ENCODE measurements around the gene SCIN. TPM values are rescaled to one million over a fixed set of nuclear protein-coding genes. Genes with fewer than 3 reads are reported as not detected.

SCIN gene
- total RNA-seq, 1 experiment from 2014 or later = 0.22 TPM

- no peaks in the 10 kb centered on the region for H3K9me2 ChIP-seq (ENCODE audit: insufficient read depth)
- H3K9me3 ChIP-seq (ENCODE audit: control insufficient read depth in 1 of 2, insufficient read depth in 1 of 2, low read depth in 1 of 2, low read length in 2 of 2) = no peaks in the 10 kb centered on the region
- no peaks in the 10 kb centered on the region for H3K27me3 ChIP-seq (ENCODE audit: insufficient read depth, low read length)
- TF ChIP-seq RAD21 (IDR thresholded peaks at IDR 0.05; ENCODE audit: low read depth) (peak; percentile 65), FOSL1 (IDR thresholded peaks at IDR 0.05; ENCODE audit: low read depth) (no peak), CTCF (IDR thresholded peaks at IDR 0.05 in 2 of 3, conservative IDR thresholded peaks at IDR 0.05 in 1 of 3; ENCODE audit: borderline replicate concordance in 1 of 3, insufficient read depth in 1 of 3, low read depth in 2 of 3, low read length in 2 of 3) (peak; percentile 24 to 51 (median 41); a peak in 4 of 6 replicates)
- peaks cover 6 to 16% of the 10 kb centered on the region in 2 experiments; a peak in 3 of 4 replicates for H3K4me1 ChIP-seq (ENCODE audit: control insufficient read depth in 1 of 2, insufficient read depth in 2 of 2, low read length in 2 of 2)
- H3K36me3 ChIP-seq (ENCODE audit: control insufficient read depth in 1 of 2, insufficient read depth in 2 of 2, low read length in 2 of 2) = 0 out of 4 replicates have a peak, but pooled peaks cover 0 to under 1% of the 10 kb centered on the region in 2 experiments
- no peak overlapping the region for H3K4me2 ChIP-seq (ENCODE audit: low read length)
- ChIA-PET CTCF (interaction anchor here (1.0 to 1.3 kb wide), 2 partner anchors 159 to 579 kb away, joined by 4 read pairs; no protein-coding TSS in a partner anchor), POLR2A (no interaction called here), RAD21 (ENCODE audit: low non-redundant PET in 1 of 2, low total read pairs in 2 of 2, uncharacterized antibody in 2 of 2, unreplicated experiment in 2 of 2) (no interaction called here)
- peaks cover 15% of the 10 kb centered on the region for H3K79me2 ChIP-seq (ENCODE audit: insufficient read depth, low read length)
- no peak overlapping the region for H3K9ac ChIP-seq (ENCODE audit: low read length)
- no peaks in the 10 kb centered on the region; the same call in 1 of the 2 replicates for H4K20me1 ChIP-seq (ENCODE audit: insufficient read depth)
- ATAC-seq (no peak), DNase-seq (ENCODE audit: low read depth, low spot score) (no peak)
- no TSS peak for BruUV-seq (replicated peaks)
- intact Hi-C loops (cut with micrococcal nuclease) = loop anchor here (1.0 to 5.0 kb wide), 2 partner anchors 45 to 162 kb away; no protein-coding TSS in a partner anchor
- H2AFZ ChIP-seq (ENCODE audit: low read depth, low read length, poor library complexity, severe bottlenecking) = peak overlapping the region; percentile 75
- no peak overlapping the region for H3K27ac ChIP-seq (ENCODE audit: low read depth, low read length)
- no peak overlapping the region for H3K4me3 ChIP-seq (replicated peaks in 1 of 2; ENCODE audit: low read depth in 1 of 2, low read length in 2 of 2)
Measured at GRCh38 chr7:12683678-12684585, 113.4 kb downstream of the SCIN start.

GRCh38 chr7:12684733-12685132 is 114.2 kb downstream of the SCIN start:
- intact Hi-C loops (cut with micrococcal nuclease) = loop anchor here (5.0 kb wide), 3 partner anchors 118 to 493 kb away; no protein-coding TSS in a partner anchor
- ATAC-seq = no peak
- POLR2A ChIA-PET = no interaction called here
- TF ChIP-seq MAX (IDR thresholded peaks at IDR 0.05) = no peak
- no peak for TF ChIP-seq REST (IDR thresholded peaks at IDR 0.05; ENCODE audit: low read depth)
- TF ChIP-seq TCF7L2 (IDR thresholded peaks at IDR 0.05; ENCODE audit: borderline replicate concordance, extremely low read depth, insufficient read depth, insufficient read length) = no peak
- no peak for TF ChIP-seq SP1 (IDR thresholded peaks at IDR 0.05; ENCODE audit: low read depth)
- TF ChIP-seq EZH2phosphoT487 (IDR thresholded peaks at IDR 0.05; ENCODE audit: borderline replicate concordance) = no peak
- TF ChIP-seq ZFX (IDR thresholded peaks at IDR 0.05) = no peak
- no peak for TF ChIP-seq CEBPB (IDR thresholded peaks at IDR 0.05; ENCODE audit: low read depth)
- TF ChIP-seq ATF3 (IDR thresholded peaks at IDR 0.05) = no peak

More at GRCh38 chr7:12684733-12685132, 114.2 kb downstream of the SCIN start:
- H3K79me2 ChIP-seq (ENCODE audit: insufficient read depth, low read length) = peaks cover 23% of the 10 kb centered on the region
- H3K27me3 ChIP-seq (ENCODE audit: insufficient read depth, low read length) = no peaks in the 10 kb centered on the region
- H3K9ac ChIP-seq (ENCODE audit: low read length) = no peak overlapping the region
- H3K4me2 ChIP-seq (ENCODE audit: low read length) = no peak overlapping the region
- H4K20me1 ChIP-seq (ENCODE audit: insufficient read depth) = no peaks in the 10 kb centered on the region; the same call in 1 of the 2 replicates
- ChIA-PET CTCF (interaction anchor here (1.0 to 1.8 kb wide), 4 partner anchors 160 to 594 kb away, joined by 3 to 4 read pairs (median 4); no protein-coding TSS in a partner anchor), RAD21 (ENCODE audit: low non-redundant PET in 1 of 2, low total read pairs in 2 of 2, uncharacterized antibody in 2 of 2, unreplicated experiment in 2 of 2) (no interaction called here)
- H3K4me1 ChIP-seq (ENCODE audit: control insufficient read depth in 1 of 2, insufficient read depth in 2 of 2, low read length in 2 of 2) = peaks cover 6 to 16% of the 10 kb centered on the region in 2 experiments; a peak in 3 of 4 replicates
- no TSS peak for BruUV-seq (replicated peaks)
- no peaks in the 10 kb centered on the region for H3K9me3 ChIP-seq (ENCODE audit: control insufficient read depth in 1 of 2, insufficient read depth in 1 of 2, low read depth in 1 of 2, low read length in 2 of 2)
- no peak overlapping the region for H3K27ac ChIP-seq (ENCODE audit: low read depth, low read length)
- H3K9me2 ChIP-seq (ENCODE audit: insufficient read depth) = no peaks in the 10 kb centered on the region
- 0 out of 4 replicates have a peak, but pooled peaks cover 2 to 3% of the 10 kb centered on the region in 2 experiments for H3K36me3 ChIP-seq (ENCODE audit: control insufficient read depth in 1 of 2, insufficient read depth in 2 of 2, low read length in 2 of 2)
- H2AFZ ChIP-seq (ENCODE audit: low read depth, low read length, poor library complexity, severe bottlenecking) = peak overlapping the region; percentile 75
- no peak for DNase-seq (ENCODE audit: low read depth, low spot score)
- no peak overlapping the region for H3K4me3 ChIP-seq (replicated peaks in 1 of 2; ENCODE audit: low read depth in 1 of 2, low read length in 2 of 2)

Data from HCT116 (cell line).